B cell (primary cell): ENCODE measurements around the gene NOTUM. TPM values are rescaled to one million over a fixed set of nuclear protein-coding genes. Genes with fewer than 3 reads are reported as not detected.

Source experiments
- ATAC-seq: fragments of 200-7000 bp; cut with Tn5 transposase; one replicate; pipeline ENCODE4 v1.10.0; 2021; ENCODE audit warnings: low read depth, mild to moderate bottlenecking, moderate number of reproducible peaks, moderate library complexity
- CTCF ChIA-PET: fragments of 350-600 bp; sonication (Branson Sonifier 250); formaldehyde crosslinking; loops from one replicate; lab custom pipeline; 2021; ENCODE audit warnings: antibody characterized with exemption, inconsistent platforms; lab: Charles Lee
- POLR2A ChIA-PET: fragments of 350-600 bp; sonication (Branson Sonifier 250); formaldehyde crosslinking; loops from one replicate; lab custom pipeline; 2021; ENCODE audit warnings: antibody characterized with exemption; lab: Charles Lee
- DNase-seq: peaks from one replicate; pipeline ENCODE4 v3.0.0; 2013
- H2AFZ ChIP-seq: 2 replicates; pipeline ENCODE4 v1.6.1; 2012; ENCODE audit warnings: mild to moderate bottlenecking, low read depth, low read length; ENCODE audit not compliant: insufficient read depth, poor library complexity, severe bottlenecking
- H3K27ac ChIP-seq, 2 donors: 1 replicate in 1 of 2; 2 replicates in 1 of 2; pipeline ENCODE4 v1.5.1; 2012 to 2013; ENCODE audit warnings: low read length in 2 of 2, mild to moderate bottlenecking in 2 of 2, moderate library complexity in 1 of 2
- H3K27me3 ChIP-seq, 4 experiments: fragments of 200-600 bp in 1 of 4; sonication (generic) in 1 of 4; replicated peaks in 1 of 4; 1 replicate in 2 of 4; 2 replicates in 2 of 4; pipeline versions ENCODE4 v1.6.1 to v1.7.0; 2013 to 2016; ENCODE audit warnings: low read length in 3 of 4, mild to moderate bottlenecking in 2 of 4, mixed read lengths in 1 of 4, moderate library complexity in 1 of 4; ENCODE audit not compliant: insufficient read depth in 4 of 4, control insufficient read depth in 3 of 4; ENCODE audit errors: control extremely low read depth in 1 of 4
- H3K36me3 ChIP-seq, 2 experiments: replicated peaks in 1 of 2; 1 replicate in 1 of 2; 2 replicates in 1 of 2; pipeline versions ENCODE4 v1.6.1 to v1.7.1; 2013; ENCODE audit warnings: low read length in 1 of 2; ENCODE audit not compliant: insufficient read depth in 2 of 2, control insufficient read depth in 1 of 2; ENCODE audit errors: control extremely low read depth in 1 of 2, extremely low read depth in 1 of 2
- H3K4me1 ChIP-seq, 2 donors: fragments of 200-600 bp in 1 of 2; sonication (generic) in 1 of 2; 1 replicate in 1 of 2; 2 replicates in 1 of 2; pipeline versions ENCODE4 v1.5.1 to v1.6.1; 2013 to 2017; ENCODE audit warnings: low read length in 2 of 2; ENCODE audit not compliant: control insufficient read depth in 2 of 2, insufficient read depth in 2 of 2
- H3K4me2 ChIP-seq: replicated peaks from 2 replicates; pipeline ENCODE3; 2012; ENCODE audit warnings: mild to moderate bottlenecking, low read depth, low read length; ENCODE audit not compliant: poor library complexity, severe bottlenecking
- H3K4me3 ChIP-seq, 5 experiments: fragments of 200-600 bp in 1 of 5; sonication (generic) in 1 of 5; 1 replicate in 3 of 5; 2 replicates in 2 of 5; pipeline versions ENCODE4 v1.5.1 to v1.7.0; 2011 to 2016; ENCODE audit warnings: low read length in 4 of 5, mild to moderate bottlenecking in 4 of 5, low read depth in 2 of 5, control low read depth in 1 of 5, moderate library complexity in 1 of 5; ENCODE audit not compliant: insufficient read depth in 1 of 5; ENCODE audit errors: control extremely low read depth in 1 of 5, extremely low read depth in 1 of 5
- H3K79me2 ChIP-seq: fragments of 200-600 bp; sonication (generic); one replicate; pipeline ENCODE4 v1.6.0; 2016; ENCODE audit warnings: low read length; ENCODE audit not compliant: control insufficient read depth, insufficient read depth
- H3K9ac ChIP-seq: fragments of 200-600 bp; sonication (generic); 2 replicates; pipeline ENCODE4 v1.6.1; 2017; ENCODE audit warnings: mild to moderate bottlenecking, low read length, moderate library complexity
- H3K9me3 ChIP-seq, 3 donors: one replicate each; pipeline versions ENCODE4 v1.6.1 to v1.7.1; 2013; ENCODE audit warnings: low read length in 2 of 3; ENCODE audit not compliant: control insufficient read depth in 2 of 3, insufficient read depth in 1 of 3; ENCODE audit errors: control extremely low read depth in 1 of 3
- H4K20me1 ChIP-seq: 2 replicates; pipeline ENCODE4 v1.6.0; 2012; ENCODE audit warnings: mild to moderate bottlenecking, low read length; ENCODE audit not compliant: insufficient read depth, control insufficient read depth, poor library complexity, severe bottlenecking
- H3K27ac Mint-ChIP-seq: one replicate; pipeline ENCODE4 v1.8.0; 2021; ENCODE audit warnings: mixed read lengths
- H3K27me3 Mint-ChIP-seq: one replicate; pipeline ENCODE4 v1.8.0; 2021; ENCODE audit warnings: mixed read lengths
- H3K4me1 Mint-ChIP-seq: one replicate; pipeline ENCODE4 v1.8.0; 2021; ENCODE audit warnings: mixed read lengths
- H3K4me3 Mint-ChIP-seq: one replicate; pipeline ENCODE4 v1.8.0; 2021; ENCODE audit warnings: mixed read lengths
- H3K9me3 Mint-ChIP-seq: one replicate; pipeline ENCODE4 v1.8.0; 2022; ENCODE audit warnings: mixed read lengths; ENCODE audit not compliant: insufficient read depth
- CTCF ChIP-seq: fragments of 200-600 bp; IDR thresholded peaks from one replicate; pipeline ENCODE4 v1.8.0; 2022; ENCODE audit warnings: antibody characterized with exemption, mild to moderate bottlenecking
- EZH2 ChIP-seq: IDR thresholded peaks from 2 replicates; pipeline ENCODE4 v1.6.1; 2012; ENCODE audit warnings: borderline replicate concordance, low read depth, mild to moderate bottlenecking, moderate library complexity, low read length; ENCODE audit not compliant: insufficient read depth, poor library complexity, severe bottlenecking
- WGBS: methylation state at CpG from one replicate; pipeline ENCODE4 v1.1.5; 2013; ENCODE audit warnings: missing lambda C conversion rate; ENCODE audit not compliant: insufficient coverage; 5-methylcytosine and 5-hydroxymethylcytosine counted together
- intact Hi-C: fragments of 100-400 bp; cut with micrococcal nuclease; formaldehyde crosslinking; loops from one replicate; pipeline ENCODE4 v1.10.0; 2022
- polyA plus RNA-seq: library from polyadenylated mRNA; depleted of rRNA; stranded (reverse); fragments of >200 nt; gene quantifications from 2 replicates; pipeline ENCODE4 v1.2.3, GENCODE V29; 2012
- total RNA-seq, 2 donors: library from RNA; stranded (reverse); fragments of 120-200 nt in 1 of 2; gene quantifications; 1 replicate in 1 of 2; 2 replicates in 1 of 2; pipeline versions ENCODE4 v1.2.3 to v1.2.4, GENCODE V29; 2013 to 2022

NOTUM gene
- total and polyA plus RNA-seq, 2 donors (not counting 1 experiment from before 2014, with no cell fraction given) = not detected

- DNase-seq (no peak), ATAC-seq (no peak)
- Histone ChIP-seq H3K4me1 (peaks cover 31 to 32% of the 10 kb centered on the region in 2 donors), H3K79me2 (no peaks in the 10 kb centered on the region), H3K9ac (no peak overlapping the region), H3K27ac (no peak overlapping the region), H3K4me3 (no peak overlapping the region), H3K4me2 (no peak overlapping the region), H4K20me1 (no peaks in the 10 kb centered on the region), H2AFZ (no peak overlapping the region), H3K36me3 (no peaks in the 10 kb centered on the region), H3K9me3 (peaks cover 0 to 13% (median 0%) of the 10 kb centered on the region in 3 donors), H3K27me3 (peaks cover 0 to 45% (median 26%) of the 10 kb centered on the region in 4 experiments)
- ChIA-PET CTCF (no interaction called here), POLR2A (no interaction called here)
- H3K27ac Mint-ChIP-seq = peak overlapping the region; percentile 41
- intact Hi-C loops = no loop called here
- WGBS = 87% methylated on average over 35 of the region's 37 CpGs
- peak overlapping the region; percentile 59 for H3K4me3 Mint-ChIP-seq
- H3K27me3 Mint-ChIP-seq = peaks cover 14% of the 10 kb centered on the region
- no peak for TF ChIP-seq CTCF
- no peak for TF ChIP-seq EZH2
- peaks cover 11% of the 10 kb centered on the region for H3K4me1 Mint-ChIP-seq
- no peaks in the 10 kb centered on the region for H3K9me3 Mint-ChIP-seq
Observed at GRCh38 chr17:81962499-81963441, 1.8 kb upstream of the NOTUM start.
